HG03175 (cell line): ENCODE measurements around the gene TCF7L2.
A peak's percentile ranks its signal among the peaks of the same experiment; 100 is the strongest.
"Not testable (repeated sequence)": the region's sequence is repeated elsewhere in the genome, so short reads cannot be mapped to it uniquely, and the experiment has no call there.

Experiments used
- ATAC-seq: cut with Tn5 transposase; IDR thresholded peaks from one replicate; pipeline ENCODE4 v1.9.1; 2021; ENCODE audit warnings: mild to moderate bottlenecking, moderate library complexity; ENCODE audit not compliant: unreplicated experiment

TCF7L2 gene

GRCh38 chr10:113087165-113088029 is 137.3 kb downstream of the TCF7L2 start:
- no peak for ATAC-seq

- no peak for ATAC-seq
These were observed 138.1 kb downstream of the TCF7L2 start for GRCh38 chr10:113088194-113088593.

- no peak for ATAC-seq
These were observed 139.5 kb downstream of the TCF7L2 start for GRCh38 chr10:113089551-113089950.

- no peak for ATAC-seq
These were observed 141.9 kb downstream of the TCF7L2 start for GRCh38 chr10:113091920-113092319.

- peak; percentile 80 for ATAC-seq
These were observed 143.4 kb downstream of the TCF7L2 start for GRCh38 chr10:113093188-113094113.

GRCh38 chr10:113094114-113094486 is 144.1 kb downstream of the TCF7L2 start:
- ATAC-seq = peak; percentile 81

GRCh38 chr10:113095419-113096127 is 145.5 kb downstream of the TCF7L2 start:
- no peak for ATAC-seq

- ATAC-seq = no peak
These were observed 146.3 kb downstream of the TCF7L2 start for GRCh38 chr10:113096128-113096996.

GRCh38 chr10:113097036-113097435 is 147.0 kb downstream of the TCF7L2 start:
- no peak for ATAC-seq

GRCh38 chr10:113099431-113100183 is 149.6 kb downstream of the TCF7L2 start:
- no peak for ATAC-seq

GRCh38 chr10:113100281-113100680 is 150.2 kb downstream of the TCF7L2 start:
- no peak for ATAC-seq

GRCh38 chr10:113103131-113103840 is 153.2 kb downstream of the TCF7L2 start:
- no peak for ATAC-seq

- no peak for ATAC-seq
These were observed 154.0 kb downstream of the TCF7L2 start for GRCh38 chr10:113104047-113104446.

GRCh38 chr10:113108194-113108835 is 158.3 kb downstream of the TCF7L2 start:
- no peak for ATAC-seq

- ATAC-seq = no peak
These were observed 158.9 kb downstream of the TCF7L2 start for GRCh38 chr10:113108948-113109347.

GRCh38 chr10:113109482-113109881 is 159.4 kb downstream of the TCF7L2 start:
- ATAC-seq = not testable (repeated sequence)

GRCh38 chr10:113111260-113111659 is 161.2 kb downstream of the TCF7L2 start:
- no peak for ATAC-seq
